Fibroblast of villous mesenchyme (primary cell): ENCODE results near the gene AVPR1A. TPM values are rescaled to one million over a fixed set of nuclear protein-coding genes. Genes with fewer than 3 reads are reported as not detected.
A peak's percentile ranks its signal among the peaks of the same experiment; 100 is the strongest.
"Not testable (repeated sequence)": the region's sequence is repeated elsewhere in the genome, so short reads cannot be mapped to it uniquely, and the experiment has no call there.

Experiments
- DNase-seq: peaks from one replicate; pipeline ENCODE4 v3.0.0-alpha.2; 2010; ENCODE audit warnings: low read depth
- H3K4me3 ChIP-seq: 2 replicates; pipeline ENCODE4 v1.5.1; 2011; ENCODE audit warnings: low read depth, mild to moderate bottlenecking, low read length
- CTCF ChIP-seq: IDR thresholded peaks from 2 replicates; pipeline ENCODE4 v1.5.1; 2012; ENCODE audit warnings: low read depth, mild to moderate bottlenecking, low read length; ENCODE audit not compliant: insufficient read depth
- total RNA-seq: library from RNA; depleted of rRNA; stranded (reverse); fragments of >200 nt; gene quantifications from 2 replicates; pipeline ENCODE4 v1.2.3, GENCODE V29; 2012

The AVPR1A gene
- total RNA-seq = under 0.01 TPM in 1 of 2 replicates, not detected in the other

DNA sequence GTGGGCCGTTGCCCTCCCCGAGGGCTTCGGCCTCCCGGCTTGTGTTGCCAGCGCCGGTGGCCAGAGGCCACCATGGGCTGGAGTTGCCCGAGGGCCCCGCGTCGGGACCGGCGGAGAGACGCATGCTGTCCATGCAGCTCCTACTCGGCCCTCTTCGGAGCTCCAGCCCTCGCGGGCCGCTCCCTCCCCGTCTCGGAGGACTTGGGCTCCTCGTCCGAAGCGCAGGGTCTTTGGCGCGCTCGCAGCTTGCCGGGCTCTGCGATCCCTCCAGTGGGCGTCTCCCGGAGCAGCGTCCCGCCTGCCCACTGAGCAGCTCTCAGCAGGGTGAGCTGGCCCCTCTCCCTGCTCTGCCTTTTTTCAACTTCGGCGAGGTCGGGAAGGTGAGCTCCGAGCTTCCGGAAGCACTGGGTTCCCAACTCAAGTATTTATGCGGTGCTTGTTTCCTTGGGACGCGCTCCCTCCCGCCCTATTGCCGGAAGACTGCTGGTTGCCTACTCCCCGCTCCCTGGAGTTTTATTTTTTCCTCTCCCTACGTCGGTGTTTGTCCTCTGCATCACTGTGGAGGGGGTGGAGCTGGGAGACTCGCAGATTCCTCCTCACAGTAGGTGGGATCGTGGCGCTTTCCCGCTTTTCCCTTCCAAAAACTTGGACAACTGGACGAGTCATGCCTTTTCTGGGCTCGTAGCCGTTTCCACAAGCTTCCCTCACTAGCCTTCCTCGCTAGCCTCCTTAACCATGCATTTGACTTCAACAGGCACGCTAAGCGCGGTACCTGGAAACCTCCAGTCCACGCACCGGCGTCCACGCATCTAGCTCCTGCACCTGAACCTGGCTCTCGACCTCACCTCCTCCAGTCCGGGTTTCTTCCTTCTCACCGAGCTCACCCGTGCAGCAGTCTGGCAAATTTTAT is at the start of gene AVPR1A:
AVPR1A (minus strand) TSS at position 489 of the 910 bp plus-strand sequence; CDS start at position 124, 365 bp downstream.
- no peak for DNase-seq
- TF ChIP-seq CTCF = no peak
- H3K4me3 ChIP-seq = peak within 1 kb of the TSS; percentile 17

- no peak overlapping the region for H3K4me3 ChIP-seq
- no peak for DNase-seq
- no peak for TF ChIP-seq CTCF
Measured at GRCh38 chr12:63196168-63196567, 45.2 kb upstream of the AVPR1A start.

GRCh38 chr12:63179224-63179623 is 28.2 kb upstream of the AVPR1A start:
- no peak for DNase-seq
- no peak for TF ChIP-seq CTCF

DNA sequence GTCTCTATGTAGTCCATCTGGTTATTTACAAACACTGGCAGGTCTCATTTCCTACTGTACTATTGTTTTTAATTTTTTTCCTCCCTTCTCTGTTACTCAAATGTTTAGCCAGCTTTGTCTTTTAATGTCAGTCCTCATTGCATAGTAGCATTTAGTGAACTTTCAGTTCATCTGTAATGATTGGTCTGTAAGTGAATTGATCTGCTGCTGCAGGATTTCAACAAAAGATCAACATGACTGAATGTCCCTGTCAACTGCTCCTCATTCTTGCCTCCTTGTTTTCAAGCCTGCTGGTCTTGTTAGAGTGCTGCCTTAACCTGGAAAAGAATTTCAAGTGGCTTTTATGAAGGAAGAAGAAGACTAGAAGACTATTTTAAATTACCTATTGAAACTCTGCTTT is 19.3 kb upstream of the AVPR1A start:
- H3K4me3 ChIP-seq = no peak overlapping the region
- no peak for TF ChIP-seq CTCF
- no peak for DNase-seq

More at GRCh38 chr12:63179224-63179623, 28.2 kb upstream of the AVPR1A start:
- no peak overlapping the region for H3K4me3 ChIP-seq

GRCh38 chr12:63167741-63168140 is 16.7 kb upstream of the AVPR1A start:
- H3K4me3 ChIP-seq, DNase-seq: not testable (repeated sequence)

- TF ChIP-seq CTCF = no peak
- no peak for DNase-seq
- no peak overlapping the region for H3K4me3 ChIP-seq
Measured at GRCh38 chr12:63164911-63165310, 13.9 kb upstream of the AVPR1A start.

- H3K4me3 ChIP-seq = no peak overlapping the region
- peak; percentile 12 for DNase-seq
- no peak for TF ChIP-seq CTCF
Measured at GRCh38 chr12:63163541-63163940, 12.5 kb upstream of the AVPR1A start.
